Spinal cord (tissue), 10 donors: ENCODE results near the gene ARID3B. TPM values are rescaled to one million over a fixed set of nuclear protein-coding genes. Genes with fewer than 3 reads are reported as not detected.
"Not testable (repeated sequence)": the region's sequence is repeated elsewhere in the genome, so short reads cannot be mapped to it uniquely, and the experiment has no call there.

Experiments
- DNase-seq, 6 donors: peaks; one replicate each; pipeline versions ENCODE4 v3.0.0 to v3.0.0-alpha.2; 2013 to 2015; ENCODE audit warnings: low spot score in 6 of 6, low read depth in 4 of 6
- H3K27ac ChIP-seq: one replicate; pipeline ENCODE4 v1.5.1; 2013; ENCODE audit warnings: low read depth, low read length, control low read depth
- H3K27me3 ChIP-seq: one replicate; pipeline ENCODE4 v1.6.1; 2013; ENCODE audit warnings: low read length; ENCODE audit not compliant: control insufficient read depth, insufficient read depth
- H3K36me3 ChIP-seq: one replicate; pipeline ENCODE4 v1.6.1; 2013; ENCODE audit warnings: low read length; ENCODE audit not compliant: control insufficient read depth, insufficient read depth
- H3K4me1 ChIP-seq: one replicate; pipeline ENCODE4 v1.6.1; 2013; ENCODE audit warnings: low read length; ENCODE audit not compliant: control insufficient read depth, insufficient read depth
- H3K4me3 ChIP-seq: one replicate; pipeline ENCODE4 v1.5.1; 2013; ENCODE audit warnings: low read depth, low read length, control low read depth
- H3K9me3 ChIP-seq: one replicate; pipeline ENCODE4 v1.6.1; 2013; ENCODE audit warnings: low read length; ENCODE audit not compliant: control insufficient read depth, insufficient read depth
- WGBS: methylation state at CpG from one replicate; pipeline ENCODE4 v1.1.5; 2013; ENCODE audit warnings: missing lambda C conversion rate; ENCODE audit not compliant: insufficient coverage; 5-methylcytosine and 5-hydroxymethylcytosine counted together
- polyA plus RNA-seq, 2 donors: library from polyadenylated mRNA; unstranded; fragments of 120-200 nt; gene quantifications; one replicate each; pipeline ENCODE4 v1.2.1, GENCODE V29; 2013; ENCODE audit not compliant: insufficient read length in 2 of 2
- total RNA-seq, 2 donors: library from RNA; depleted of rRNA in 1 of 2; stranded (reverse); fragments of 120-200 nt in 1 of 2; fragments of >200 nt in 1 of 2; gene quantifications; one replicate each; pipeline versions ENCODE4 v1.2.3 to v1.2.4, GENCODE V29; 2013 to 2014
- donor health status: healthy.

Gene ARID3B
- total and polyA plus RNA-seq, 4 donors, result 4.5 to 12.0 (median 6.7) TPM

- DNase-seq, H3K27me3 ChIP-seq, H3K4me3 ChIP-seq, H3K9me3 ChIP-seq, H3K27ac ChIP-seq: not testable (repeated sequence)
- Histone ChIP-seq H3K36me3 (peaks cover 62% of the 10 kb centered on the region), H3K4me1 (peaks cover 32% of the 10 kb centered on the region)
- no CpG with 5 or more reads among the region's 11 CpGs for WGBS
These were observed 55.7 kb downstream of the ARID3B start for GRCh38 chr15:74596736-74597135.

- H3K27me3 ChIP-seq, DNase-seq, H3K27ac ChIP-seq, H3K4me3 ChIP-seq, H3K9me3 ChIP-seq: not testable (repeated sequence)
- H3K4me1 ChIP-seq, result peaks cover 32% of the 10 kb centered on the region
- 100% methylated on average over 5 of the region's 16 CpGs for WGBS
- H3K36me3 ChIP-seq, result peaks cover 57% of the 10 kb centered on the region
These were observed 56.2 kb downstream of the ARID3B start for GRCh38 chr15:74597146-74597705.

- Histone ChIP-seq H3K27ac (peak overlapping the region; percentile 86), H3K4me3 (peak overlapping the region; percentile 65), H3K9me3 (no peaks in the 10 kb centered on the region), H3K4me1 (peaks cover 40% of the 10 kb centered on the region), H3K27me3 (no peaks in the 10 kb centered on the region), H3K36me3 (peaks cover 57% of the 10 kb centered on the region)
- DNase-seq, result peak; percentile 80 to 98 (median 87)
- WGBS, result 3% methylated on average over 26 of the region's 26 CpGs
These were observed 57.3 kb downstream of the ARID3B start for GRCh38 chr15:74598126-74598842.

GRCh38 chr15:74599156-74599555 lies 58.1 kb downstream of the ARID3B start:
- Histone ChIP-seq H3K4me1 (peaks cover 43% of the 10 kb centered on the region), H3K27me3 (no peaks in the 10 kb centered on the region), H3K27ac (no peak overlapping the region), H3K36me3 (peaks cover 49% of the 10 kb centered on the region), H3K9me3 (no peaks in the 10 kb centered on the region), H3K4me3 (peak overlapping the region; percentile 65)
- WGBS, result 78% methylated on average over 15 of the region's 15 CpGs
- DNase-seq, result no peak

- peaks cover 25% of the 10 kb centered on the region for H3K36me3 ChIP-seq
- H3K4me1 ChIP-seq, result peaks cover 50% of the 10 kb centered on the region
- no peak overlapping the region for H3K4me3 ChIP-seq
- no peaks in the 10 kb centered on the region for H3K27me3 ChIP-seq
- H3K27ac ChIP-seq, result no peak overlapping the region
- DNase-seq, result no peak
- 96% methylated on average over 13 of the region's 13 CpGs for WGBS
- H3K9me3 ChIP-seq, result peaks cover 2% of the 10 kb centered on the region
These were observed 62.2 kb downstream of the ARID3B start for GRCh38 chr15:74603026-74603788.

GRCh38 chr15:74603789-74604705 lies 63.0 kb downstream of the ARID3B start:
- Histone ChIP-seq H3K36me3 (peaks cover 25% of the 10 kb centered on the region), H3K27me3 (no peaks in the 10 kb centered on the region), H3K4me1 (peaks cover 41% of the 10 kb centered on the region), H3K9me3 (peaks cover 2% of the 10 kb centered on the region), H3K4me3 (no peak overlapping the region), H3K27ac (no peak overlapping the region)
- WGBS, result 88% methylated on average over 9 of the region's 11 CpGs
- DNase-seq, result no peak

GRCh38 chr15:74604983-74605794 lies 64.2 kb downstream of the ARID3B start:
- 44% methylated on average over 7 of the region's 12 CpGs for WGBS
- no peak overlapping the region for H3K27ac ChIP-seq
- peaks cover 2% of the 10 kb centered on the region for H3K9me3 ChIP-seq
- peak in 2 of 6 donors; percentile 44 to 82 for DNase-seq
- H3K4me3 ChIP-seq, result no peak overlapping the region
- peaks cover 19% of the 10 kb centered on the region for H3K36me3 ChIP-seq
- peaks cover 36% of the 10 kb centered on the region for H3K4me1 ChIP-seq
- H3K27me3 ChIP-seq, result no peaks in the 10 kb centered on the region

- peaks cover 37% of the 10 kb centered on the region for H3K4me1 ChIP-seq
- H3K9me3 ChIP-seq, result peaks cover 2% of the 10 kb centered on the region
- 80% methylated on average over 1 of the region's 1 CpG for WGBS
- no peaks in the 10 kb centered on the region for H3K27me3 ChIP-seq
- no peak overlapping the region for H3K4me3 ChIP-seq
- DNase-seq, result no peak
- peaks cover 15% of the 10 kb centered on the region for H3K36me3 ChIP-seq
- H3K27ac ChIP-seq, result no peak overlapping the region
These were observed 64.8 kb downstream of the ARID3B start for GRCh38 chr15:74605795-74606150.
